ENCODE measurements around the gene MAP2.

MAP2 gene

DNA sequence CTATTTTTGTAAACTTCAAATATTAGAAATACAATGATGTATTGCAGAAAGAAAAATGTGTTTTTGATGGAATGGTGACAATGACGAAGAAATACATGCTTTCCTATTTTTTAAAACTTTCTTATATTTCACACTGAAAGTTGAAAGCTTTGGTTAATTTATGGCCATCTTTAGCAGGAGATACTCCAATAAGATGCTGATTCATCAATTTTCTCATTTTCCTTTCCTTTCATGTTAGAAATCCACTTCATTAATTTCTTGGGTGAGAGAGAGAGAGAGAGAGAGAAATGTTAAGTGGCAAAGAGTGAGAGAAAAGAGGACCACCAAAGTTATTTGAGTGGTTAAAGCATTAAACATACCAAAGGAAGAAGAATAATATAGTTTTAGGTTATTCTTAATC is 28.6 kb upstream of the MAP2 start:
- no peak overlapping the region for H3K4me3 ChIP-seq (ENCODE audit: low read depth, low read length)
- DNase-seq (ENCODE audit: low read depth): no peak
- TF ChIP-seq, protein P1, sequence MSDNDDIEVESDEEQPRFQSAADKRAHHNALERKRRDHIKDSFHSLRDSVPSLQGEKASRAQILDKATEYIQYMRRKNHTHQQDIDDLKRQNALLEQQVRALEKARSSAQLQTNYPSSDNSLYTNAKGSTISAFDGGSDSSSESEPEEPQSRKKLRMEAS (IDR thresholded peaks at IDR 0.05; ENCODE audit: low read depth, low read length): no peak
- no peak for TF ChIP-seq POLR2A (IDR thresholded peaks at IDR 0.05; ENCODE audit: extremely low read depth, insufficient read length)
- TF ChIP-seq, protein P2, sequence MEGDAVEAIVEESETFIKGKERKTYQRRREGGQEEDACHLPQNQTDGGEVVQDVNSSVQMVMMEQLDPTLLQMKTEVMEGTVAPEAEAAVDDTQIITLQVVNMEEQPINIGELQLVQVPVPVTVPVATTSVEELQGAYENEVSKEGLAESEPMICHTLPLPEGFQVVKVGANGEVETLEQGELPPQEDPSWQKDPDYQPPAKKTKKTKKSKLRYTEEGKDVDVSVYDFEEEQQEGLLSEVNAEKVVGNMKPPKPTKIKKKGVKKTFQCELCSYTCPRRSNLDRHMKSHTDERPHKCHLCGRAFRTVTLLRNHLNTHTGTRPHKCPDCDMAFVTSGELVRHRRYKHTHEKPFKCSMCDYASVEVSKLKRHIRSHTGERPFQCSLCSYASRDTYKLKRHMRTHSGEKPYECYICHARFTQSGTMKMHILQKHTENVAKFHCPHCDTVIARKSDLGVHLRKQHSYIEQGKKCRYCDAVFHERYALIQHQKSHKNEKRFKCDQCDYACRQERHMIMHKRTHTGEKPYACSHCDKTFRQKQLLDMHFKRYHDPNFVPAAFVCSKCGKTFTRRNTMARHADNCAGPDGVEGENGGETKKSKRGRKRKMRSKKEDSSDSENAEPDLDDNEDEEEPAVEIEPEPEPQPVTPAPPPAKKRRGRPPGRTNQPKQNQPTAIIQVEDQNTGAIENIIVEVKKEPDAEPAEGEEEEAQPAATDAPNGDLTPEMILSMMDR (IDR thresholded peaks at IDR 0.05; ENCODE audit: low read depth, low read length): no peak

DNA sequence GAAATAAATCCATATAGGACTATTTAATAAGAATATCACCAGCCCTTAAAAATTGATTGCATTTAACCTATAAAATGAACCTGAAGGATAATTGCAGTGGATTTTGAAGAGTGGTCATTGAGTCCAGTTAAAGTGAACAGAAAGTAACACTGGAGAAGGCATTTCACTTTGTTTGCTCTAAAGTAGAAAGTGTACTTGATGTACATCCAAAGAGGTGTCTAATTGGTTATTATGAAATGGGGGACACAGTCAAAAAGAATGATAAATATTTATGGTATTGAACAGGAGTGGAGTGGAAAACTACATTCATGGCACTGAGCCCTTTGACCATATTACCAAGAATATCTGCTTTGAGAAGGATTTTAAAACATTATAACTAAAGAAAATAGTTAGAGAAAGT is 28.2 kb upstream of the MAP2 start:
- H3K4me3 ChIP-seq (ENCODE audit: low read depth, low read length): no peak overlapping the region
- TF ChIP-seq, protein P2 (IDR thresholded peaks at IDR 0.05; ENCODE audit: low read depth, low read length): no peak
- TF ChIP-seq, protein P1 (IDR thresholded peaks at IDR 0.05; ENCODE audit: low read depth, low read length): no peak
- TF ChIP-seq POLR2A (IDR thresholded peaks at IDR 0.05; ENCODE audit: extremely low read depth, insufficient read length): no peak
- no peak for TF ChIP-seq MYC (IDR thresholded peaks at IDR 0.05; ENCODE audit: low read depth, low read length)
- no peak for DNase-seq (ENCODE audit: low read depth)

DNA sequence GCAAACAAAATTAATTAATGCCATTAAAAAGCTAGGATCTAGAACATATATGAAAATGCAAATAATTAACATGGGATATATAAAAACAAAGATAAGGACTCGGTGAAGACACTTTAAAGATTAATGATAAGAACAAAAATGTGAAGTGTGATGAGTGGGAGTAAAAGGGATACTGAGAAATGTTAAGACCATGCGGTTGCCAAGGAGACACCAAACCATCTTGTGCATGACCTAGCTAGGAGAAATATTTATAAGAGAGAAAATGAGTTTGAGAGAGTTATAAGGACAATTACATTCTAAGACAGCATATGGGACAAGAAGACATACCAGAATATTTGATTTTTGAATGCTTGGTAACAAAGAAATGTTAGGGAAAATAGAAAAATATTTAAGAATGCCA is 25.4 kb upstream of the MAP2 start:
- TF ChIP-seq, protein P1 (IDR thresholded peaks at IDR 0.05; ENCODE audit: low read depth, low read length): no peak
- TF ChIP-seq MYC (IDR thresholded peaks at IDR 0.05; ENCODE audit: low read depth, low read length) (no peak), POLR2A (IDR thresholded peaks at IDR 0.05; ENCODE audit: extremely low read depth, insufficient read length) (no peak)
- TF ChIP-seq, protein P2 (IDR thresholded peaks at IDR 0.05; ENCODE audit: low read depth, low read length): no peak
- DNase-seq (ENCODE audit: low read depth): no peak
- H3K4me3 ChIP-seq (ENCODE audit: low read depth, low read length): no peak overlapping the region

DNA sequence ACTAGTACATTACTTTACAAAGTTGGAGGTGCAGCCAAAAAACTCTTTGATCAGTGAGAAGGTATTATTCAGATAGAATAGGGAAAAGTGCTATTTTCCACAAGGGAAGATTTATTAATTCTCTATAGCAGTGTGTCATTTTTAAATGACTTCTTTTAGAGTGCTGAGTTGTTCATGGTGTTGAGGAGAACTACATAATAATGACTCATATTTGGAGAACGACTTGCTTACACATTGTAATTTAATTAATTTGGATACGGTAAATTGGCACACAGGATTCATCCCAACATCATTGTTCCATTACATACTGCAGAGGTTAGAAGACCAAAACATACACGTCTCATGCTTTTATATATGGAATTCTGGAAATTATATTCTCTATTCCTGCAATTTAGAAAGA is 22.1 kb upstream of the MAP2 start:
- H3K4me3 ChIP-seq (ENCODE audit: low read depth, low read length): no peak overlapping the region
- TF ChIP-seq POLR2A (IDR thresholded peaks at IDR 0.05; ENCODE audit: extremely low read depth, insufficient read length) (no peak), MYC (IDR thresholded peaks at IDR 0.05; ENCODE audit: low read depth, low read length) (no peak)
- TF ChIP-seq, protein P1 (IDR thresholded peaks at IDR 0.05; ENCODE audit: low read depth, low read length): no peak
- TF ChIP-seq, protein P2 (IDR thresholded peaks at IDR 0.05; ENCODE audit: low read depth, low read length): no peak
- no peak for DNase-seq (ENCODE audit: low read depth)

DNA sequence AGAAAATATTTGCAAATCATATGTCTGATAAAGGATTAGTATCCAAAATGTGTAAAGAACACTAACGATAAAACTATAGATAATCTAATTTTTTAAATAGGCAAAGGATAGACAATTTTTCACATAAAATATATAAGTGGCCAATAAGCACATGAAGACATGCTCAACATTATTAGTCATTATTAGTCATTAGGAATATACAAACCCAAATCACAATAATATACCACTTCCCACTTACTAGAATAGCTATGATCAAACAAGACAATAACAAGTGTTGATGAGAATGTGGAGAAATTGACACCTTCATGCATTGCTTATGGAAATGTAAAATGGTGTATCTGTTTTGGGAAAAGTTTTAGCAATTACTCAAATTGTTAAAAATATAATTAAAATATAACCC is 12.6 kb upstream of the MAP2 start:
- no peak for TF ChIP-seq POLR2A (IDR thresholded peaks at IDR 0.05; ENCODE audit: extremely low read depth, insufficient read length)
- no peak for TF ChIP-seq MYC (IDR thresholded peaks at IDR 0.05; ENCODE audit: low read depth, low read length)
- TF ChIP-seq, protein P2 (IDR thresholded peaks at IDR 0.05; ENCODE audit: low read depth, low read length): no peak
- TF ChIP-seq, protein P1 (IDR thresholded peaks at IDR 0.05; ENCODE audit: low read depth, low read length): no peak

DNA sequence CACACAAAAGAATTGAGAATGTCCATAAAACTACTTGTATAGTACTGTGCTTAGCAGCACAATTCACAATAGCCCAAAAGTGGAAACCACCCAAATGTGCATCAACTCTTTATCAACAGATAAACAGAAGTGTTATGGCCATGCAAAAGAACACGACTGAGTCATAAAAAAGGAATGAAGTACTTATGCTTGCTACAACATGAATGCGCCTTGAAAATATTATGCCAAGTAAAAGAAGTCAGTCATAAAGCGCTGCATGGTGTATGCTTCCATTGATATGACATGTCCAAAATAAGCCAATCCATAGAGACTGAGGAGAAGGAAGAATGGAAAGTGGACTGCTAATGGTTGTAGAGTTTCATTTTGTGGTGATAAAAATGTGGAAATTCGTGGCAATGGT is 12.1 kb upstream of the MAP2 start:
- TF ChIP-seq POLR2A (IDR thresholded peaks at IDR 0.05; ENCODE audit: extremely low read depth, insufficient read length): no peak
- TF ChIP-seq MYC (IDR thresholded peaks at IDR 0.05; ENCODE audit: low read depth, low read length): no peak
- TF ChIP-seq, protein P2 (IDR thresholded peaks at IDR 0.05; ENCODE audit: low read depth, low read length): no peak
- TF ChIP-seq, protein P1 (IDR thresholded peaks at IDR 0.05; ENCODE audit: low read depth, low read length): no peak
- H3K4me3 ChIP-seq (ENCODE audit: low read depth, low read length): no peak overlapping the region
- no peak for DNase-seq (ENCODE audit: low read depth)

More for the DNA sequence above, 12.6 kb upstream of the MAP2 start:
- no peak for DNase-seq (ENCODE audit: low read depth)
- H3K4me3 ChIP-seq (ENCODE audit: low read depth, low read length): no peak overlapping the region
